GM23338 (cell line): Measurements from ENCODE around the gene SLC35F6. TPM values are rescaled to one million over a fixed set of nuclear protein-coding genes. Genes with fewer than 3 reads are reported as not detected.
A peak's percentile ranks its signal among the peaks of the same experiment; 100 is the strongest.

Experiments used
- ATAC-seq: fragments of 200-7000 bp; cut with Tn5 transposase; 3 replicates; pipeline ENCODE4 v1.9.1; 2020
- DNase-seq: peaks from one replicate; pipeline ENCODE4 v3.0.0-alpha.2; 2015; ENCODE audit warnings: low spot score
- H2AFZ ChIP-seq: fragments of 200-600 bp; sonication (generic); 2 replicates; pipeline ENCODE4 v1.8.0; 2016; ENCODE audit warnings: antibody characterized with exemption, mild to moderate bottlenecking, moderate library complexity
- H3F3A ChIP-seq: fragments of 200-600 bp; sonication (generic); replicated peaks from 2 replicates; pipeline ENCODE4 v1.8.0; 2017; ENCODE audit warnings: antibody characterized with exemption, mixed run types, low read depth
- H3K27ac ChIP-seq: fragments of 200-600 bp; sonication (generic); 2 replicates; pipeline ENCODE4 v1.6.1; 2016; ENCODE audit warnings: low read depth
- H3K27me3 ChIP-seq: fragments of 200-600 bp; sonication (generic); 2 replicates; pipeline ENCODE4 v1.8.0; 2016; ENCODE audit warnings: mild to moderate bottlenecking, mixed run types, moderate library complexity; ENCODE audit not compliant: insufficient read depth
- H3K36me3 ChIP-seq: fragments of 200-600 bp; sonication (generic); 2 replicates; pipeline ENCODE4 v1.8.0; 2016; ENCODE audit warnings: mild to moderate bottlenecking; ENCODE audit not compliant: insufficient read depth
- H3K4me1 ChIP-seq: fragments of 200-600 bp; sonication (generic); 2 replicates; pipeline ENCODE4 v1.8.0; 2016; ENCODE audit warnings: mild to moderate bottlenecking, moderate library complexity; ENCODE audit not compliant: insufficient read depth
- H3K4me2 ChIP-seq: fragments of 200-600 bp; sonication (generic); 2 replicates; pipeline ENCODE4 v1.7.1; 2017; ENCODE audit warnings: mixed run types
- H3K4me3 ChIP-seq: fragments of 200-600 bp; sonication (generic); 2 replicates; pipeline ENCODE4 v1.6.1; 2016; ENCODE audit warnings: mixed run types
- H3K79me2 ChIP-seq: fragments of 200-600 bp; sonication (generic); replicated peaks from 2 replicates; pipeline ENCODE4 v1.8.0; 2017; ENCODE audit warnings: mild to moderate bottlenecking; ENCODE audit not compliant: insufficient read depth
- H3K9me2 ChIP-seq: fragments of 200-600 bp; sonication (generic); 2 replicates; pipeline ENCODE4 v1.8.0; 2017; ENCODE audit not compliant: insufficient read depth
- H4K20me1 ChIP-seq: fragments of 200-600 bp; sonication (generic); replicated peaks from 2 replicates; pipeline ENCODE4 v1.8.0; 2017; ENCODE audit warnings: mild to moderate bottlenecking; ENCODE audit not compliant: insufficient read depth
- H3K27ac Mint-ChIP-seq: 2 replicates; pipeline ENCODE4 v1.8.0; 2020; ENCODE audit warnings: inconsistent platforms, mild to moderate bottlenecking, moderate library complexity, mixed read lengths
- H3K27me3 Mint-ChIP-seq: 3 replicates; pipeline ENCODE4 v1.8.0; 2022; ENCODE audit warnings: low read depth, mild to moderate bottlenecking, moderate library complexity, mixed read lengths, inconsistent platforms; ENCODE audit not compliant: insufficient read depth, poor library complexity
- H3K36me3 Mint-ChIP-seq: 3 replicates; pipeline ENCODE4 v1.8.0; 2021; ENCODE audit warnings: low read depth, mild to moderate bottlenecking, inconsistent platforms, moderate library complexity, mixed read lengths
- H3K4me1 Mint-ChIP-seq: 3 replicates; pipeline ENCODE4 v1.8.0; 2020; ENCODE audit warnings: mild to moderate bottlenecking, inconsistent platforms, mixed read lengths
- H3K4me3 Mint-ChIP-seq: 3 replicates; pipeline ENCODE4 v1.8.0; 2021; ENCODE audit warnings: moderate library complexity, mild to moderate bottlenecking, inconsistent platforms, mixed read lengths
- H3K9me3 Mint-ChIP-seq: 3 replicates; pipeline ENCODE4 v1.8.0; 2020; ENCODE audit warnings: moderate library complexity, mild to moderate bottlenecking, inconsistent platforms, mixed read lengths
- CREB1 ChIP-seq: fragments of 250-450 bp; sonication (Bioruptor Pico); IDR thresholded peaks from 2 replicates; pipeline ENCODE4 v1.5.0; 2020; ENCODE audit warnings: low read depth, mild to moderate bottlenecking, moderate library complexity
- CTCF ChIP-seq, 2 experiments: fragments of 200-600 bp in 1 of 2; sonication (generic) in 1 of 2; conservative IDR thresholded peaks; 2 replicates each; pipeline versions ENCODE4 v1.5.1 to v1.6.1; 2016 to 2017; ENCODE audit warnings: antibody characterized with exemption in 2 of 2, low read depth in 2 of 2, mild to moderate bottlenecking in 2 of 2, moderate library complexity in 1 of 2
- ETS1 ChIP-seq: IDR thresholded peaks from 2 replicates; pipeline ENCODE4 v1.6.1; 2016; ENCODE audit warnings: antibody characterized with exemption
- EZH2 ChIP-seq: fragments of 200-600 bp; sonication (generic); IDR thresholded peaks from one replicate; pipeline ENCODE4 v1.8.0; 2017; ENCODE audit warnings: antibody characterized with exemption, mild to moderate bottlenecking, low read depth; ENCODE audit not compliant: unreplicated experiment
- POLR2AphosphoS5 ChIP-seq: IDR thresholded peaks from 2 replicates; pipeline ENCODE4 v1.6.1; 2016; ENCODE audit warnings: antibody characterized with exemption, low read depth
- REST ChIP-seq: IDR thresholded peaks from one replicate; pipeline ENCODE4 v1.6.1; 2018; ENCODE audit warnings: antibody characterized with exemption; ENCODE audit not compliant: unreplicated experiment
- ZNF114 ChIP-seq: fragments of 250-450 bp; sonication (Bioruptor Pico); IDR thresholded peaks from 2 replicates; pipeline ENCODE4 v1.5.0; 2020; ENCODE audit warnings: mild to moderate bottlenecking, moderate library complexity
- polyA plus RNA-seq: library from polyadenylated mRNA; unstranded; fragments of >200 nt; fragmentation: Nextera tagmentation; extraction: Ambion mirVana; gene quantifications from 2 replicates; pipeline ENCODE4 v1.2.1, GENCODE V29; 2016
- total RNA-seq: library from RNA; depleted of rRNA; stranded (reverse); fragments of >200 nt; shearing (Covaris generic); gene quantifications from 2 replicates; pipeline ENCODE4 v1.2.3, GENCODE V29; 2014

The SLC35F6 gene
- total and polyA plus RNA-seq, 2 experiments from 2014 or later: 6.0 to 15.0 TPM

GRCh38 chr2:26727641-26728561 lies 36.2 kb upstream of the SLC35F6 start:
- Histone ChIP-seq H3K79me2 (no peaks in the 10 kb centered on the region), H3K36me3 (no peaks in the 10 kb centered on the region), H3K9me2 (no peaks in the 10 kb centered on the region), H3K27ac (no peak overlapping the region), H3K4me1 (no peaks in the 10 kb centered on the region), H3K27me3 (no peaks in the 10 kb centered on the region), H3K4me2 (no peak overlapping the region), H2AFZ (no peak overlapping the region), H3K4me3 (no peak overlapping the region), H4K20me1 (no peaks in the 10 kb centered on the region), H3F3A (no peaks in the 10 kb centered on the region)
- peak; percentile 30 for DNase-seq
- no peak for TF ChIP-seq REST
- TF ChIP-seq ETS1: no peak
- TF ChIP-seq CTCF (conservative IDR thresholded peaks at IDR 0.05; ENCODE audit: low read depth in 2 of 2): peak; percentile 11 to 39; a peak in 2 of 4 replicates
- no peak for TF ChIP-seq CREB1 (CRISPR knock-in tag)
- TF ChIP-seq ZNF114 (CRISPR knock-in tag): no peak
- TF ChIP-seq EZH2: no peak
- TF ChIP-seq POLR2AphosphoS5: no peak
- H3K27me3 Mint-ChIP-seq: peaks cover 12% of the 10 kb centered on the region
- H3K4me3 Mint-ChIP-seq: no peak overlapping the region
- H3K9me3 Mint-ChIP-seq: no peaks in the 10 kb centered on the region
- no peaks in the 10 kb centered on the region for H3K4me1 Mint-ChIP-seq
- H3K27ac Mint-ChIP-seq: no peak overlapping the region
- peak; percentile 31; the same call in 2 of the 3 replicates for ATAC-seq
- H3K36me3 Mint-ChIP-seq: no peaks in the 10 kb centered on the region

GRCh38 chr2:26729311-26729710 lies 34.8 kb upstream of the SLC35F6 start:
- no peaks in the 10 kb centered on the region for H3K79me2 ChIP-seq
- Mint-ChIP-seq H3K36me3 (no peaks in the 10 kb centered on the region), H3K4me1 (no peaks in the 10 kb centered on the region), H3K4me3 (no peak overlapping the region), H3K27me3 (peaks cover 13% of the 10 kb centered on the region), H3K27ac (no peak overlapping the region), H3K9me3 (no peaks in the 10 kb centered on the region)
- H4K20me1 ChIP-seq: no peaks in the 10 kb centered on the region
- no peaks in the 10 kb centered on the region for H3K27me3 ChIP-seq
- TF ChIP-seq EZH2: no peak
- no peak for TF ChIP-seq CREB1 (CRISPR knock-in tag)
- TF ChIP-seq REST: no peak
- DNase-seq: no peak
- ATAC-seq: no peak
- no peaks in the 10 kb centered on the region for H3K36me3 ChIP-seq
- H3K4me1 ChIP-seq: no peaks in the 10 kb centered on the region
- no peaks in the 10 kb centered on the region for H3K9me2 ChIP-seq
- no peak overlapping the region for H3K27ac ChIP-seq
- no peak overlapping the region for H3K4me3 ChIP-seq
- H2AFZ ChIP-seq: no peak overlapping the region
- no peaks in the 10 kb centered on the region for H3F3A ChIP-seq
- H3K4me2 ChIP-seq: no peak overlapping the region
